Erythroblast (primary cell): ENCODE data around the gene KCNIP4.

ENCODE experiments used
- GATA1 ChIP-seq: IDR thresholded peaks from 2 replicates; pipeline ENCODE4 v1.6.1; 2011; ENCODE audit warnings: low read depth, mild to moderate bottlenecking, control low read depth, low read length, moderate library complexity
- POLR2A ChIP-seq: IDR thresholded peaks from 2 replicates; pipeline ENCODE4 v1.6.1; 2011; ENCODE audit warnings: mild to moderate bottlenecking, low read length

DNA sequence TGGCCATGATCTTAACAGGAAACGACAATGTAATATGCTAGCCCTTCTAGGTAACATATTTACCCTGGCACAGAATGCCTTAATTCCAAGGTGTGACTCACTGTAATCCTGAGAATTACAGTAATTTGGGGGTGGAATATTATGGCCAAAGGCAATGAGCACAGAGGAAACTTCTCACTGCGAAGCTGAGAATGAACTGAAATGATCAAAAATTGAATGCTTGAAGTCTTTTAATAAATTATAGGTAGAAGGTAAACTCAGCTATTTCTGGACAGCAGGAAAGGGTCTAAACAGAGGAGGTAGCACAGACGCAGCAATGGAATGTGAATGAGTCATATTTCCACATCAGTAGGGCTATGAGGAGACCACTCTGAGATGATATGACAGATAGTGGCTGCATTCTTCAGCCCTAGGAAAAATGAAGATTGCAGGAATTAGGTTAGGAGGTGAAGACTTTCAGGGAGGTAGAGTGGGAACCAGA lies 935.7 kb downstream of the KCNIP4 start:
- no peak for TF ChIP-seq POLR2A
- TF ChIP-seq GATA1 = no peak
